Stimulated activated CD4-positive, alpha-beta T cell treated with anti-CD3 and anti-CD28 coated beads, Interleukin-12 subunit alpha, Interleukin-12 subunit beta, amount 100 ng/mL, for 48 hours (primary cell): ENCODE results near the gene RAB20.
A peak's percentile ranks its signal among the peaks of the same experiment; 100 is the strongest.
"Not testable (repeated sequence)": the region's sequence is repeated elsewhere in the genome, so short reads cannot be mapped to it uniquely, and the experiment has no call there.

ENCODE experiments used
- DNase-seq, 3 donors: peaks; one replicate each; pipeline ENCODE4 v3.0.0-alpha.2; 2020; ENCODE audit warnings: low read depth in 2 of 3, low spot score in 1 of 3

RAB20 gene, protein sequence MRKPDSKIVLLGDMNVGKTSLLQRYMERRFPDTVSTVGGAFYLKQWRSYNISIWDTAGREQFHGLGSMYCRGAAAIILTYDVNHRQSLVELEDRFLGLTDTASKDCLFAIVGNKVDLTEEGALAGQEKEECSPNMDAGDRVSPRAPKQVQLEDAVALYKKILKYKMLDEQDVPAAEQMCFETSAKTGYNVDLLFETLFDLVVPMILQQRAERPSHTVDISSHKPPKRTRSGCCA

DNA sequence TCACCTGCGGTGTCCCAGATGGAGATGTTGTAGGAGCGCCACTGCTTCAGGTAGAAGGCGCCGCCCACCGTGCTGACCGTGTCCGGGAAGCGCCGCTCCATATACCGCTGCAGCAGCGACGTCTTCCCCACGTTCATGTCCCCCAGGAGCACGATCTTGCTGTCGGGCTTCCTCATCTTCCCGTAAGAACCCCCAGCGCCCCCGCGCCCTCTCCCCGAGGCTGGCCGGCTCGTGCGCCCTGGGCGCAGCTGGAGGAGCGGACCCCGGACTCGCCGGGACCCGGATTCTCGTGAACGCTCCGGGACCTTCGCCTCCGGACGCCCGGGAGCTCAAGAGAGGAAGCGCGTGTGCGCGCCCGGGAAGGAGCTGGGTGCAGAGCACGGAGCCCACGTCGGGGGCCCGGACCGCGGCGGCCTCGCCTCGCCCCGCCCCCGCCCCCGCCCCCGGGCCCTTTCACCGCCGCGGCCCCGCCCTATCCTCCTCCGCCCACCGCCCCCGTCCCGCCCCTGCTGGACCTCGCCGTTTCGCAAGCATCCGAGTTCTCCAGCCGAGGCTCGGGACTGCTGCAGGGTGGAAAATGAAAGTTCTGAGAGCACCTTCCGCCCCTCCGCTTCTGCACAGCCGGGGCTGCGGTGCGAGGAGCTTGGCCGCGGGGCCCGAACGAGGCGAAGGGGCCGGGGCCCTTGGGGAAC is at the start of gene RAB20:
TSS of gene RAB20 (minus strand) at position 379 of the 692 bp plus-strand sequence. CDS start at position 176, 203 bp downstream.
- peak in 2 of 3 donors; percentile 23 to 51 for DNase-seq

DNA sequence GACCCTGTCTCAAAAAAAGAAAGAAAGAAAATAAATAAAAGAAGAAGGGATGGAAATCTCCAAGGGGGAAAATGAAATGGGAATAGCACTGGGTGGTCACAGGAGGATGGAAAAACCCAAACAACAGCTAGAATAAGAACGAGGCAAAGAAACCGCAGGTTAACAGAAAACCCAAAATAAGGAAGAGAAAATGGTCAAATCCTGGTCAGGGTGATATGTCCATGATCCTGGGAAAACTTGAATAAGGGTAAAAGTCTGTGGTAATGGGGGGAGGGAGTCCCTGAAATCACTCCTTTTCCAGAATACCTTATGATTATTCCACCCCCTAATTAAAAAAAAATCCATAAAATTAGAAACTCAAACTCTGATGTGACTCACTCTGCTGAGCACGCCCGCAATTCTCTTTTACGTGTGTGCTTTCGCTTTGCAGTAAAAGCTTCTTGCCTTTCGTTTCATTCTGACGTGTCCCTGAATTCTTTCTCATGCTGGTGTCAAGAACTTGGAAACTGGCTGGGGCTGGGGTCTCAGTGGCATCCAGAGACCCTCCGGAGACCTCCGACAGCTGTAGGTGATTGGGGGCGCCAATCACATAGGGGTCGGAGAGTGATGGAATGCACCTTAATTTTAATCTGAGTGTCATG is 49.6 kb upstream of the RAB20 start:
- no peak for DNase-seq

DNA sequence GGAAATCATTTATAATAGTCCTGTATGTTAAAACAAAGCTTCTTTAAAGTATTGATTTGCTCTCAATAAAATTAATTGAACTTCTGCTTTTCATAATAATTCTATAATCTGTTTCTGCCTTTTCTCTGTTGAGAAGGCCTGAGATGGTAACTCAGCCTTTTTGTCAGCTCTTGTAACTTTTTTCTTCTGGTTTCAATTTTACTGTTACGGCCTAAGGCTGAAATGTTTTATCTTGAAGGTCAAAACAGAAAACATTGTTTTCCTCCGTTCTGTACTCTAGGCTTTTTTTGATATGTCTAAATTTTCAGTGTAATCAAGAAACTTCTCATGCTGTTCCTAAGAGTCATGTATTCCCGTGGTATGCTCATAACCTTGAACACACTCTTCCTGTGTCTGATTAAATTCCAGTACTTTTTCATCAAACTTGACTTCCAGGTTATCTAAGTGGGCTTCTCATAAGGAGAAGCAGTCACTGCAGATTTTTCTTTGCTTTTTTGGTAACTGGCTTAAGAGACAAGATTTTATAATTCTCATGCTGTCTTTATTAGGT is 46.2 kb upstream of the RAB20 start:
- no peak for DNase-seq

DNA sequence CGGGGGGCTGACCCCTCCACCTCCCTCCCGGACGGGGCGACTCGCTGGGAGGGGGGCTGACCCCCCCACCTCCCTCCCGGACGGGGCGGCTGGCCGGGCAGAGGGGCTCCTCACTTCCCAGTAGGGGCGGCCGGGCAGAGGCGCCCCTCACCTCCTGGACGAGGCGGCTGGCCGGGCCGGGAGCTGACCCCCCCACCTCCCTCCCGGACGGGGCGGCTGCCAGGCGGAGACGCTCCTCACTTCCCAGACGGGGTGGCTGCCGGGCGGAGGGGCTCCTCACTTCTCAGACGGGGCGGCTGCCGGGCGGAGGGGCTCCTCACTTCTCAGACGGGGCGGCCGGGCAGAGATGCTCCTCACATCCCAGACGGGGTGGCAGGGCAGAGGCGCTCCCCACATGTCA is 44.8 kb upstream of the RAB20 start:
- not testable (repeated sequence) for DNase-seq

DNA sequence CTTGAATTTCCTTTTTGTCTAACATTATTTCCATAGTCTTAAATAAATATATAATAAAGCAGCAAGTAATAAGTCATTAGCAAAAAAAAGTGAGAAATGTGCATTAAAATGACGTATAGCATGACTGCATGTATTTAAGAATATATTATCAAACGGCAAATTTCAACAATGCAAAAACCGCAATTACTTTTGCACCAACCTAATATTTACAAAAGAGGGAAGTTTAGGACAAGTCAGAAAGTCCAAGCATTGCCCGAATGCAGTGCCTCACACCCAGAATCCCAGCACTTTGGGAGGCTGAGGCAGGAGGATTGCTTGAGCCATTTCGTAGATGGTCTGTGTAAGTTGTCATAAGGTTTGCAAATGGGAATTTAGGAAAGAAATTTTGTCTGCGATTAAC is 43.6 kb upstream of the RAB20 start:
- DNase-seq: no peak

DNA sequence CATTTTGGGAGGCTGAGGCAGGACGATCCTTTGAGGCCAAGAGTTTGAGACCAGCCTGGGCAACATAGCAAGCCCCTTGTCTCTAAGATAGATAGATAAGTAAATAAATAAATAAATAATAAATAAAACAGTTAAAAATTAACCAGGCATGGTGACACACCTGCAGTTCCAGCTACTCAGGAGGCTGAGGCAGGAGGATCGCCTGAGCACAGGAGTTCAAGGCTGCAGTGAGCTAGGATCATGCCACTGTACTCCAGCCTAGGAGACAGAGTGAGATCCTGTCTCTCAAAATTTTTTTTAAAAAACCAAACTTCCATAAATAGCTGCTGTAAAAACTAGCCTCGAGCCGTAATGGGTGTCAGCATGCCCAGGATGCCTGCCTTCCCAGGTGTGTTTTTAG is 39.5 kb upstream of the RAB20 start:
- DNase-seq: no peak

DNA sequence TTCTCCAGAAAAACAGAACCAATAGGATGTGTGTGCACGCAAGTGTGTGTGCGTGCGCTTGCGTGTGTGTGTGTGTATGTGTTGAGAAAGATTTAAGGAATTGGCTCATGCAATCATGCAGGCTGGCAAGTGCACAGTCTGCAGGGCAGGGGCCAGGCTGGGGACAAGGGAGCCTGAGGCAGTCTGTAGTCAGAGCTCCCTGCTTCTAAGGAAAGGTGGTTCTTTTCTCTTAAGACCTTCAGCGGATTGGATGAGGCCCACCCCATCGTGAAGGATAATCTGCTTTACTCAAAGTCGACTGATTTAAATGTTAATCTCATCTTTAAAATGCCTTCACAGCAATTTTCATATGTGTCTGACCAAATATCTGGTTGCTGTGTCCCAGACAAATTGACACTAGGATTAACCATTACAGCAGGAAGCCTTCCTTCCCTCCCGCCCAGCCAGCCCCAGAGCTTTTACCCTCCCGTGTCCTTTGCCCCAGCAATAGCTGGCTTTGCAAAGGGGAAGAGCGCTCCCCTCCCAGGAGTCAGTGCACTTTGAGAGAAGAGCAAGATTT is 38.8 kb upstream of the RAB20 start:
- no peak for DNase-seq

DNA sequence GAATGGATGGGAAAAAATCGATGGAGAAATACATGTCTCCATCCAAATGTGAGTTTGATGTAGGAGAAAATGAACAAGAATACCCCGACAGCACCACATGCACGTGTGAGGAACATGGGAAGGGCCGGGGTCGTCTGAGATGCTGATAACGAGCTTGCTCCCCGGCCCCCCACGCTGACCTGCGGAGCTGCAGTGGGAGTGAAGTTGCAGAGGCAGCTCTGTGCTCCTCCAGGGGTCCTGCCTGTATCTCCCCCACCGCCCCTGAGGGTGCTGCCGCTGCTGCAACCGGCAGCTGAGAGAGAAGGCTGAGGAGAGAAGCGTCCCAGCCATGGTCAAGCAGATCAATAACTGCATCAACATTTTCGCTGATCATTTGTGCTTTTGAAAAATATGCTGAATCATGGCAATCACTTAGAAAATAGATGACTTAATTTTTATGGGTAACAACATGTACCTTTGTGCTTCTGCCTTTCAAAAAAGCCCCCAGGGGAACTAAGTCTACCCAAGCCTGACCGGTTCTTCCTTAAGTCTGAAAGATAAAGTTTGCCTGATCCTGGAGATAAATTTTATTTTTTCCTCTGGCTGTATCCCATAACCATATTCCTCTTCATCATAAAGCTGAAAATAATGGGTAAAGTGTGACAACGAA is 35.6 kb upstream of the RAB20 start:
- no peak for DNase-seq

DNA sequence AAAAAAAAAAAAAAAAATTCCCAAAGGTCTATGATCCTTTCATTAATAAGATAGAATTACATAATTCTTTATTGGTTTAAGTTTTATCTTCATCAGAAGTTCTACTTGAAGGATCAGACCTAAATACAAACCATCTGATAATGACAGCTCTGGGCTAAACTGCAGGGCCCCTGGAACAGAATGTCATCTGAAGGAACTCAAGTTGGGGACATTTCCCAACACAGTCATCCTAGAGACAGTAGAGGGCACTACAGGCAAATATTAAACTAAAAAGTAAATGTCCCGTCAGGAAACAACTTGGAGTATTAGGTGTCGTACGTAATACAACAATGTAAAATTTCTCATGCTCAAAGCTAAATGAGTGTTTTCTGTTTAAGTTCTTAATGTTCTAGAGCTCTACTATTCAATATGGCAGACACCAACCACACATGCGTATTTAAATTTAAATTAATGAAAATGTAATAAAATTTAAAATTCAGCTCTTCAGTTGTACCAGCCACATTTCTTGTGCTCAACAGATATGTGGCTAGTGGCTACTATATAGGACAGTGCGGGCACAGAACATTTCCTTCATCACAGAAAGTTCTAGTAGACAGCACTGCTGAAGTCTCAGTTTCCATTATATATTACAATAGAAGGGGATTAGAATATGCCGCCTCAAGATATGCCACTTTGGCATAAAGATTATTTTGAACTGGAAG is 32.1 kb upstream of the RAB20 start:
- no peak for DNase-seq

DNA sequence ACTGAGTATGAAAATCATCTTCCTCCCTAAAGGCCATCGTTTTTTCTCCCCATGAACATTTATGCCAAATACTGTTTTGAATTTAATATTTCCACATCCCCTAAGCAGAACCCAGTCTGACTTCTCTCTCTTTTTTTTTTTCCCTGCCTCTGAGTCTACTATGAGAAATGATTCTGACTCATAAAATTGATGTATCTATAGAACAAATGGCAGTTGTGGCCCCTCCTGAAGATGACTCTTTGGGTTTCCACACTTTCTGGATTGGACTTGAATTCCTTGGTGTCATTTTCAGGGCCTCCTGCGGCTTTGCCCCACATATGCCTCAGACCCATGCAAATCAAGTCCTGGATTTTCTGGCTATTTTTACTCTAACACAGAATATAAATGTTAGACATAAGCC is 31.1 kb upstream of the RAB20 start:
- DNase-seq: no peak

DNA sequence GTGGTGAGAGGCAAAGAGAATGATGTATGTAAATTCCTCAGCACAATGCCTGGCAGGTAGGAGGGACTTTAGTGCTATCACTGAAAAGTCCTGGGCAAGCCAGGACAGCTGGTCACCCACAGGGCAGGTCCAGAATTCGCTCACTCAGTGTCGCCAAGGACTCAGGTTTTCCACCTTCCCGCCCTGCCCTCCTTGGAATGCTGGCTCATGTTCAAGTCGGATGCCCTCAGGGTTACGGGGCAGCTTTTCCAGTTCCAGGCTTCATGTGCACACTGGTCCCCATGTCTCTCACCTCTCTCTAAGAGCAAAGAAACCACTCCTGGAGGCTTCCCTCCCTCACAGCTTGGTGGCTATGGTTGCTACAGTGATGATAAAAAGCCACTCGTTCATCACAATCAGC is 29.1 kb upstream of the RAB20 start:
- DNase-seq: no peak

DNA sequence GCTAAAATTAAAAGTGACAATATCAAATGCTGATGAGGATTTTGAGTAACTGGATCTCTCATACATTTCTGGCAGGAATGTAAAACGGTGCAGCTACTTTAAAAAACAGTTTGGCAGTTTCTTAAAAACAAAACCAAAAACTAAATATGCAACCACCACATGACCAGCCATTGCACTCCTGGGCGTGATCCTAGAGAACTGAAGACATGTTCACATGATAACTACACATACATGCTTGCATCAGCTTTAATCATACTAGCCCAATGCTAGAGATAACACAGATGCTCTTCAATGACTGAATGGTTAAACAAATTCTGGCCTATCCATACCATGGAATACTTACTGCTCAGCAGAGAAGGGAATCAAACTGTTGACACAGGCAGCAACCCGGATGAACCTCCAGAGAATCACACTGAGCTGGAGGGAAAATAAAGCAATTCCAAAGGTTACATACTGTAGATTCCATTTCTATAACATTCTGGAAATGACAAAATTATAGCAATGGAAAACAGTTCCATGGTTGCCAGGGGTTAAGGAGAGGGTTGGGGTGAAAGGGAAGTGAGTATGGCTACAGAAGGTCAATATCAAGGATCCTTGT is 28.4 kb upstream of the RAB20 start:
- DNase-seq: no peak

DNA sequence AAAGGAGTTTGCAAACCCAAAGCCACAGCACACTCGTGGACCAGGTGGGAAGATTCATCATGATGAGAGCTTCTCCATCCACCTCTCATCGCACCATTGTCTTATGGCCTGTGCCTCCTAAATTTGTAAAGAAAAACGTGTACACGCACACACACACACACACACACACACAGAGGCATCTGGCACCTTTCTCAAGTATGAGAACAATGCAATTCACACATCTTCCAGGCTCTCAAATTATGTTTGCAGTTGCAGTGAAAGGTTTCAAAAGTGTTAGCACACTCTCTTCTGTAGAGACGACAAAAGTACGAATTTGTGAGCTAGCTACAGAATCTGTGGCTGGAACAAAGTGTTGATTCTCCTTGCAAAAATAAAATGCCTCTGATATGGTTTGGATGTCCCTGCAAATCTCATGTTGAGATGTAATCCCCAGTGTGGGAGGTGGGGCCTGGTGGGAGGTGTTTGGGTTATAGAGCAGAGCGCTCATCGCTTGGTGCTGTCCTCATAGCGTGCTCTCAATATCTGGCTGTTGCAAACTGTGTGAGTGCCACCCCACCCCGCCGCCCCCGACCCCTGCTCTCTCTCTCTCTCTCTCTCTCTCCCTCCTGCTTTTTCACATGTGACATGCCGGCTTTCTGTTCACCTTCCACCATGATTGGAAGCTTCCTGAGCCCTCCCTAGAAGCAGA is 21.8 kb upstream of the RAB20 start:
- DNase-seq: no peak

DNA sequence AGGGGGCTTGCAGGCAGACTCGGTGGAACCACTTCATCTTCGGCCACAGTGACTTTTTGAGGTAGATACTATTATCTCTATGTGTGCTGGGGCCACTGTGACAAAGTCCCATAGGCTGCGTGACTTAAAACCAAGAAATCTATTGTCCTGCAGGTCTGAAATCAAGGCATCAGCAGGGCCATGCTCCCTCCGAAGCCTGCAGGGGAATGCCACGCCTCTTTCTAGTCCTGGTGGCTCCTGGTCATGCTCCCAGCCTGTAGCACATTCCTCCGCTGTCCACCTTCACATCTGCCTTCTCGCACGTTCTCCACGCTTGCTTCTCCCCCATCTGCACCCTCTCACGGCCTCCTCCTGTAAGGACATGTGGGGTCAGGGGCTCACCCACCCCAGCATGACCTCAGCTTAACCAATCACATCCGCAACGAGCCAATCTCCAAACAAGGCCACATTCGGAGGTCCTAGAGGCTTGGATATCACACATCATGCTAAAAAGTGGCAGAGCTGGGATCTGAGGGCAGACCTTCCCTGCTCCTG is 21.0 kb upstream of the RAB20 start:
- no peak for DNase-seq

DNA sequence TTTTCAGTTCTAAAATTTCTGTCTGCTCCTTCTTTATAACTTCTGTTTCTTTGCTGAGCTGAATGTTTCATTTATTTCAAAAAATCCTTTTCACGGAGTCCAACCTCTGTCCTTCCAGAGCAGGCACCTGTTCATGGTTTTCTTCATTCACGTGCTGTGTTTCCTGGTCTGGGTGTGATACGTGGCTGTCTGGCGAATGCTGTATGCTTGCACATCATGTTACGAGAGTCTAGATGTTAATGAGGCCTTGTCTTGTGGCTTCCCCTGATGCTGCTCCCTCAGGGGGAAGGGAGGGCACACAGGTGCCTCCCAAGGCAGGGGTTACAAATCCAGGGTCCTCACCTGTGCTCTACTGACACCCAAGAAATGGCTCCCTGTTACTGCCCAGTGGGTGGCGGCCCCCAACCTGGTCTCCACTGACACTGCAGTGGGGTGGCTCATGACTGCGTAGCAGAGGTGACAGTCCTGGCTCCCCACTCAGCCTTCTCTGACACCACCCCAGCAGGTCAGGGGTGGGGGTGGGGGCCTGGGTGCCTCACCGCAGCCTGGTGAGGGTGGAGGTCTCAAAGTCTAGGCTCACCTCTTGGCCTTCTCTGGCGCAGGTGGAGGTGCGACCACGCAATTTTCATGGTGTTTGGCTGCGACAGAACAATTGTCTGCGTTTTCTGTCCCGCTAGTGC is 20.1 kb upstream of the RAB20 start:
- DNase-seq: no peak

DNA sequence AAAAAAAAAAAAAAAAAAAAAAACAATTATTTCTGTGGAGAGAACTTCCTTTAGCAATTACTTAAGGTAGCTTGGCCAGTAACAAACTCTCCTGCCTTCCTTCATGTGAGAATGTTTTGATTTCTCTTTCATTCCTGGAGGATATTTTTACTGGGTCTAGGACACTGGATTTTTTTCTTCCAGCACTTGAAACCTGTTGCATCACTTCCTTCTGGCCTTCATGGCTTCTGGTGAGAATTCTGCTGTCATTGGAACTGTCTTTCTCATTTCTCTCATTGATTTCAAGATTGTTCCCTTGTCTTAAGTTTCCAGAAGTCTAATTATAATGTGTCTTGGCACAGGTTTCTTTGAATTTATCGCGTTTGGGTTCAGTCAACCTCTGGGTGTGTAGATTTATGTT is 19.3 kb upstream of the RAB20 start:
- DNase-seq: no peak

DNA sequence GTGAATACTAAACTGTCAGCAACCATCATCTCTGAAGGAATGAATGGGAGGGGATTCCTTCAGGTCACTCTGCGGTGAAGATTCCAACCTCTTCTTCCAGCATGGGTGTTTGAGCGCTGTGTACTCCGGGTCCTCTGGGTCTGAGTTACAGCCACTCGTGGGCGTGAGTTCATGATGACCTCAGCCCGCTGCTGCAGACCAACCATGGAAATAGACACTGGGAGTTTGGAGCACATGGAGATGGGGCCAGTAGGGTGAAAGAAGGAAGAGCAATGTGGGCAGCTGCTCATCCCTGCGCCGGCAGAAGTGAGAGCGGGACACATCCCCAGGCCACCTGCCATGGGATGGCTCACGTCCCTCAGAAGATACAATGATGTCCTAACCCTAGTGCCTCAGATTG is 16.8 kb upstream of the RAB20 start:
- DNase-seq: no peak

DNA sequence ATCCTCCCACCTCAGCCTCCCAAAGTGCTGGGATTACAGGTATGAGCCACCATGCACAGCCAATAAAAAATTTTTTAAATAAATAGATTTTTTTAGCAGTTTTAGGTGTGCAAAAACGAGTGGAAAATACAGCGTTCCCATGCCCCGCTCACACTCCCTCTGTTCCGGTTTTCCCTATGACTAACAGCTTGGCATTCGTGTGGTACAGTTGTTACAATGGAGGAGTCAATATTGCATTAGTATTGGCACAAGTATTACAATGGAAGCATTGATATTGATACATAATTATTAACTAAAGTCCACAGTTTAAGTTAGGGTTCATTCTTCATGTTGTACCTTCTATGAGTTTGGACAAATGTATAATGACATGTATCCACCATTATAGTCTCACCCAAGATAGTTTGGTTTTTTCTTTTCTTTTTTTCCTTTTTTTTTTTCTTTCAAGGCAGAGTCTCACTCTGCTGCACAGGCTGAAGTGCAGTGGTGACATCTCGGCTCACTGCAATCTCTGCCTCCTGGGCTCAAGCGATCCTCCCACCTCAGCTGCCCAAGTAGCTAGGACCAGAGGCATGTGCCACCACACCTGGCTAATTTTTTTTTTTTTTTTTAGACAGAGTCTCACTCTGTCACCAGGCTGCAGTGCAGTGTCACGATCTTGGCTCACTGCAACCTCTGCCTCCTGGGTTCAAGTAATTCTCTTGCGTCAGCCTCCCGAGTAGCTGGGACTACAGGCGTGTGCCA is 15.4 kb upstream of the RAB20 start:
- DNase-seq: no peak
